HepG2 (cell line): Measurements from ENCODE around the gene CD300A. TPM values are rescaled to one million over a fixed set of nuclear protein-coding genes. Genes with fewer than 3 reads are reported as not detected.

Experiments
- DRAP1 ChIP-seq: IDR thresholded peaks from 2 replicates; pipeline ENCODE4 v1.6.1; 2016; ENCODE audit warnings: missing genetic modification reagents, missing compliant biosample characterization
- GLI4 ChIP-seq: sonication (generic); formaldehyde crosslinking; IDR thresholded peaks from 2 replicates; pipeline ENCODE4 v1.5.1; 2020; ENCODE audit warnings: missing genetic modification reagents, mild to moderate bottlenecking, moderate library complexity, borderline replicate concordance
- MEIS1 ChIP-seq: sonication (generic); formaldehyde crosslinking; IDR thresholded peaks from 2 replicates; pipeline ENCODE4 v1.9.0; 2021; ENCODE audit warnings: mild to moderate bottlenecking, missing genetic modification reagents, moderate library complexity, borderline replicate concordance
- NFYB ChIP-seq: sonication (generic); formaldehyde crosslinking; IDR thresholded peaks from 2 replicates; pipeline ENCODE4 v1.4.0; 2020; ENCODE audit warnings: missing genetic modification reagents
- RCOR2 ChIP-seq: IDR thresholded peaks from 2 replicates; pipeline ENCODE4 v1.6.1; 2016; ENCODE audit warnings: missing biosample characterization, missing genetic modification reagents
- SRY ChIP-seq: sonication (generic); formaldehyde crosslinking; IDR thresholded peaks from 2 replicates; pipeline ENCODE4 v1.8.0; 2022; ENCODE audit warnings: mild to moderate bottlenecking, missing genetic modification reagents
- THAP11 ChIP-seq: IDR thresholded peaks from 2 replicates; pipeline ENCODE4 v1.6.1; 2016; ENCODE audit warnings: missing biosample characterization, missing genetic modification reagents
- ZNF142 ChIP-seq: sonication (generic); formaldehyde crosslinking; IDR thresholded peaks from 2 replicates; pipeline ENCODE4 v1.4.0; 2020; ENCODE audit warnings: missing genetic modification reagents
- ZNF44 ChIP-seq: sonication (generic); formaldehyde crosslinking; IDR thresholded peaks from 2 replicates; pipeline ENCODE4 v1.5.1; 2020; ENCODE audit warnings: mild to moderate bottlenecking, missing genetic modification reagents
- ZNF441 ChIP-seq: sonication (generic); formaldehyde crosslinking; IDR thresholded peaks from 2 replicates; pipeline ENCODE4 v1.7.0; 2021; ENCODE audit warnings: missing genetic modification reagents, borderline replicate concordance
- ZNF503 ChIP-seq: sonication (generic); formaldehyde crosslinking; IDR thresholded peaks from 2 replicates; pipeline ENCODE4 v1.4.0; 2020; ENCODE audit warnings: missing genetic modification reagents
- ZNF607 ChIP-seq: sonication (generic); formaldehyde crosslinking; IDR thresholded peaks from 2 replicates; pipeline ENCODE4 v1.5.1; 2020; ENCODE audit warnings: missing genetic modification reagents, mild to moderate bottlenecking, borderline replicate concordance
- polyA plus RNA-seq, 8 experiments: library from polyadenylated mRNA; depleted of rRNA in 3 of 8; stranded (reverse) in 7 of 8; unstranded in 1 of 8; fragments of >200 nt; fragmentation: Illumina TruSeq in 4 of 8; extraction: Trizol in 4 of 8; gene quantifications; 2 replicates each; pipeline versions ENCODE4 v1.2.1 to v1.2.3, GENCODE V29; 2011 to 2016; ENCODE audit warnings: low read depth in 4 of 8, missing spikeins in 1 of 8, mixed read lengths in 1 of 8; ENCODE audit not compliant: insufficient read depth in 1 of 8
- total RNA-seq, 5 experiments: library from RNA; depleted of rRNA; stranded (reverse); fragments of >200 nt; fragmentation: Illumina TruSeq; extraction: Trizol; gene quantifications; 2 replicates each; pipeline ENCODE4 v1.2.3, GENCODE V29; 2016; ENCODE audit warnings: low read depth in 1 of 5
- TF ChIP-seq, protein P1 (sequence below): sonication (generic); formaldehyde crosslinking; IDR thresholded peaks from 2 replicates; pipeline ENCODE4 v1.4.0; 2020; ENCODE audit warnings: missing genetic modification reagents, borderline replicate concordance
- TF ChIP-seq, protein P2 (sequence below): sonication (generic); formaldehyde crosslinking; IDR thresholded peaks from 2 replicates; pipeline ENCODE4 v1.4.0; 2020; ENCODE audit warnings: missing genetic modification reagents, low read depth, mild to moderate bottlenecking, borderline replicate concordance

CD300A gene
- total and polyA plus RNA-seq, 2 of the 13 experiments (the other 11 are each of a cell fraction or from before 2014, with no cell fraction given), result not detected

GRCh38 chr17:74417178-74418045 is 49.0 kb upstream of the CD300A start (continued):
- TF ChIP-seq ZNF142 (CRISPR knock-in tag), result no peak
- TF ChIP-seq ZNF441 (CRISPR knock-in tag), result no peak
- no peak for TF ChIP-seq NFYB
- no peak; the same call in 1 of the 2 replicates for TF ChIP-seq THAP11 (CRISPR knock-in tag)
- peak; percentile 77 for TF ChIP-seq DRAP1
- no peak for TF ChIP-seq SRY
- TF ChIP-seq, protein P1, sequence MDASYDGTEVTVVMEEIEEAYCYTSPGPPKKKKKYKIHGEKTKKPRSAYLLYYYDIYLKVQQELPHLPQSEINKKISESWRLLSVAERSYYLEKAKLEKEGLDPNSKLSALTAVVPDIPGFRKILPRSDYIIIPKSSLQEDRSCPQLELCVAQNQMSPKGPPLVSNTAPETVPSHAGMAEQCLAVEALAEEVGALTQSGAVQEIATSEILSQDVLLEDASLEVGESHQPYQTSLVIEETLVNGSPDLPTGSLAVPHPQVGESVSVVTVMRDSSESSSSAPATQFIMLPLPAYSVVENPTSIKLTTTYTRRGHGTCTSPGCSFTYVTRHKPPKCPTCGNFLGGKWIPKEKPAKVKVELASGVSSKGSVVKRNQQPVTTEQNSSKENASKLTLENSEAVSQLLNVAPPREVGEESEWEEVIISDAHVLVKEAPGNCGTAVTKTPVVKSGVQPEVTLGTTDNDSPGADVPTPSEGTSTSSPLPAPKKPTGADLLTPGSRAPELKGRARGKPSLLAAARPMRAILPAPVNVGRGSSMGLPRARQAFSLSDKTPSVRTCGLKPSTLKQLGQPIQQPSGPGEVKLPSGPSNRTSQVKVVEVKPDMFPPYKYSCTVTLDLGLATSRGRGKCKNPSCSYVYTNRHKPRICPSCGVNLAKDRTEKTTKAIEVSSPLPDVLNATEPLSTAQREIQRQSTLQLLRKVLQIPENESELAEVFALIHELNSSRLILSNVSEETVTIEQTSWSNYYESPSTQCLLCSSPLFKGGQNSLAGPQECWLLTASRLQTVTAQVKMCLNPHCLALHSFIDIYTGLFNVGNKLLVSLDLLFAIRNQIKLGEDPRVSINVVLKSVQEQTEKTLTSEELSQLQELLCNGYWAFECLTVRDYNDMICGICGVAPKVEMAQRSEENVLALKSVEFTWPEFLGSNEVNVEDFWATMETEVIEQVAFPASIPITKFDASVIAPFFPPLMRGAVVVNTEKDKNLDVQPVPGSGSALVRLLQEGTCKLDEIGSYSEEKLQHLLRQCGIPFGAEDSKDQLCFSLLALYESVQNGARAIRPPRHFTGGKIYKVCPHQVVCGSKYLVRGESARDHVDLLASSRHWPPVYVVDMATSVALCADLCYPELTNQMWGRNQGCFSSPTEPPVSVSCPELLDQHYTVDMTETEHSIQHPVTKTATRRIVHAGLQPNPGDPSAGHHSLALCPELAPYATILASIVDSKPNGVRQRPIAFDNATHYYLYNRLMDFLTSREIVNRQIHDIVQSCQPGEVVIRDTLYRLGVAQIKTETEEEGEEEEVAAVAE (CRISPR knock-in tag), result no peak; the same call in 1 of the 2 replicates
- peak; percentile 69; the same call in 1 of the 2 replicates for TF ChIP-seq ZNF44
- TF ChIP-seq MEIS1 (CRISPR knock-in tag), result 0 out of 2 replicates have a peak, but pooled peaks have one; percentile 37
- no peak for TF ChIP-seq ZNF607
- TF ChIP-seq GLI4 (CRISPR knock-in tag), result no peak
- TF ChIP-seq RCOR2 (CRISPR knock-in tag), result peak; percentile 98
- TF ChIP-seq, protein P2, sequence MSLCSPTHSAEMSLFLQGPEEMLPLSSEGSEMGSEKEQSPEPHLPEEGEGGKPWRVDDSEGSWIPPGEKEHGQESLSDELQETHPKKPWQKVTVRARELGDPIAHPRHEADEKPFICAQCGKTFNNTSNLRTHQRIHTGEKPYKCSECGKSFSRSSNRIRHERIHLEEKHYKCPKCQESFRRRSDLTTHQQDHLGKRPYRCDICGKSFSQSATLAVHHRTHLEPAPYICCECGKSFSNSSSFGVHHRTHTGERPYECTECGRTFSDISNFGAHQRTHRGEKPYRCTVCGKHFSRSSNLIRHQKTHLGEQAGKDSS (CRISPR knock-in tag), result peak; percentile 100
- no peak for TF ChIP-seq ZNF503
